ENCODE data around the gene GLDN.
"Not testable (repeated sequence)": the region's sequence is repeated elsewhere in the genome, so short reads cannot be mapped to it uniquely, and the experiment has no call there.

Gene GLDN

DNA sequence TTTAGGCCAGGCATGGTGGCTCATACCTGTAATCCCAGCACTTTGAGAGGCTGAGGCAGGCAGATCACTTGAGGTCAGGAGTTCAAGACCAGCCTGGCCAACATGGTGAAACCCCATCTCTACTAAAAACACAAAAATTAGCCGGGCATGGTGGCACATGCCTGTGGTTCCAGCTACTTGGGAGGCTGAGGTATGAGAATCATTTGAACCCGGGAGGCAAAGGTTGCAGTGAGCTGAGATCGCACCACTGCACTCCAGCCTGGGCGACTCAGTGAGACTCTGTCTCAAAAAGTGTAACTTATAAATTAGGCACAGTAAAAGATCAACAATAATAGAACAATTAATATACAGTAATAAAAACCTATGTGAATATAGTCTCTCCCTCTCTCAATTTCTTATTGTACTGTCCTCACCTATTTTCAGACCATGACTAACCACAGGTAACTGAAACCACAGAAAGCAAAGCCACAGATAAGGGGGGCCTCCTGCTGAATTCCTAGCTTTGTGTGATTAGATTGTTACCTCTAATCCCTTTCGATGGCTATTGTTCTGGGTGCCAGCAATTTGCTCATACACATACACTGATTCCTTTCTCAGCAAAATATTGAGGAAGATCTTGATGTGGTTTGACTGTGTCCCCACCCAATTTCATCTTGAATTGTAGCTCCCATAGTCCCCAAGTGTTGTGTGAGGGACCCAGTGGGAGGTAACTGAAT is 104.7 kb downstream of the GLDN start:
- DNase-seq (ENCODE audit: low read depth): not testable (repeated sequence)

- no peak for DNase-seq (ENCODE audit: low read depth)
Measured at GRCh38 chr15:51447855-51448621, 106.6 kb downstream of the GLDN start.

- DNase-seq (ENCODE audit: low read depth): no peak
Measured at GRCh38 chr15:51448622-51449399, 107.4 kb downstream of the GLDN start.

- DNase-seq (ENCODE audit: low read depth): no peak
Measured at GRCh38 chr15:51450001-51450400, 108.5 kb downstream of the GLDN start.
